GM12865 (cell line): ENCODE data around the gene ABCB10.

Source experiments
- DNase-seq: peaks from one replicate; pipeline ENCODE4 v3.0.0; 2010; ENCODE audit warnings: low read depth
- H3K4me3 ChIP-seq: 2 replicates; pipeline ENCODE4 v1.5.1; 2011; ENCODE audit warnings: mild to moderate bottlenecking, low read depth, low read length, control low read depth
- TF ChIP-seq, protein P1 (sequence below): IDR thresholded peaks from 2 replicates; pipeline ENCODE4 v1.5.1; 2011; ENCODE audit warnings: low read length, control low read depth, low read depth, inconsistent platforms; ENCODE audit not compliant: insufficient read depth; ENCODE audit errors: missing control alignments

Gene ABCB10

DNA sequence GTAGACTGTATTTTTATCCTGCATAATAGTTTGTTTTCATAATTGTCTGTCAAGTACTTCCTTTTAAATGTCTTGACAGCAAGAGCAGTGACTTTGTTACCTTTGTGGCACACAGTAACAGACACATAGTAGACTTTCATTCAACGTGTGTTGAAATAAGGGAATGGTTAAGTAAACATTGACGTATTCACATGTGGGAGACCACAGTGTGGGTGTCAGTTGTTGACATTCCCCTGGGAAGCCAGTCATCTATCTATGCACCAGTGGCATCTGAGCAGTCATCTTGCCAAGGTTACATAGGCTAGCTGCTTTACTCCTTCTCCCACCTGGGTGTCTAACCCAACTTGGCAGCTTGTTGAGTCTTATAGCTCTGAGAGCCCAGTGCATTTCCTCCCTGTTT lies 48.9 kb downstream of the ABCB10 start:
- DNase-seq = no peak
- H3K4me3 ChIP-seq = no peak overlapping the region
- TF ChIP-seq, protein P1, sequence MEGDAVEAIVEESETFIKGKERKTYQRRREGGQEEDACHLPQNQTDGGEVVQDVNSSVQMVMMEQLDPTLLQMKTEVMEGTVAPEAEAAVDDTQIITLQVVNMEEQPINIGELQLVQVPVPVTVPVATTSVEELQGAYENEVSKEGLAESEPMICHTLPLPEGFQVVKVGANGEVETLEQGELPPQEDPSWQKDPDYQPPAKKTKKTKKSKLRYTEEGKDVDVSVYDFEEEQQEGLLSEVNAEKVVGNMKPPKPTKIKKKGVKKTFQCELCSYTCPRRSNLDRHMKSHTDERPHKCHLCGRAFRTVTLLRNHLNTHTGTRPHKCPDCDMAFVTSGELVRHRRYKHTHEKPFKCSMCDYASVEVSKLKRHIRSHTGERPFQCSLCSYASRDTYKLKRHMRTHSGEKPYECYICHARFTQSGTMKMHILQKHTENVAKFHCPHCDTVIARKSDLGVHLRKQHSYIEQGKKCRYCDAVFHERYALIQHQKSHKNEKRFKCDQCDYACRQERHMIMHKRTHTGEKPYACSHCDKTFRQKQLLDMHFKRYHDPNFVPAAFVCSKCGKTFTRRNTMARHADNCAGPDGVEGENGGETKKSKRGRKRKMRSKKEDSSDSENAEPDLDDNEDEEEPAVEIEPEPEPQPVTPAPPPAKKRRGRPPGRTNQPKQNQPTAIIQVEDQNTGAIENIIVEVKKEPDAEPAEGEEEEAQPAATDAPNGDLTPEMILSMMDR = no peak

DNA sequence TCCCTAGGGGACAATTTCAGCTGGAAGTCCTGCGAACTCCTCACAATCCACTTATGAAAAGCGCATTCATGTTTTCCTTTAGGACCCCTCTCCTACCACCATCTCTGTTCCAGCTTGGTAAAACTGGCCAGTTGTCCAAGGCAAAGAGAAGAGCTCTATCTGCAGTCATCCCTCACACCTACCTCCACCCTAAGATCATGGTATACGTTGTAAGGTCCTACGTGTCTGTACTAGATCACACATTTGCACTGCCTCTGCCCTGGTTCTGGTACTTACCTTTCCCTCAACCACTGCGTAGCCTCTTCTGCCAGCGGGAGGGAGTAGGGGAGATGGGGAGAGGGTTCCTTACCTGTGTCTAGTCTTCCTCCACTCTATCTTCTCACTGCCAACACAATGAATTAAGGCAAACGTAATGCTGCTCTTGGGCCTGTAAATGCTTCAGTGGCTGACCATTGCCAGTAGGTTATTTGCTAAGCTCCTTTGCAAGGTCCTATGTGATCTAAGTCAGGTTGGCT lies 49.6 kb downstream of the ABCB10 start:
- peak overlapping the region; percentile 80 for H3K4me3 ChIP-seq
- TF ChIP-seq, protein P1 = no peak
- DNase-seq = peak; percentile 6

DNA sequence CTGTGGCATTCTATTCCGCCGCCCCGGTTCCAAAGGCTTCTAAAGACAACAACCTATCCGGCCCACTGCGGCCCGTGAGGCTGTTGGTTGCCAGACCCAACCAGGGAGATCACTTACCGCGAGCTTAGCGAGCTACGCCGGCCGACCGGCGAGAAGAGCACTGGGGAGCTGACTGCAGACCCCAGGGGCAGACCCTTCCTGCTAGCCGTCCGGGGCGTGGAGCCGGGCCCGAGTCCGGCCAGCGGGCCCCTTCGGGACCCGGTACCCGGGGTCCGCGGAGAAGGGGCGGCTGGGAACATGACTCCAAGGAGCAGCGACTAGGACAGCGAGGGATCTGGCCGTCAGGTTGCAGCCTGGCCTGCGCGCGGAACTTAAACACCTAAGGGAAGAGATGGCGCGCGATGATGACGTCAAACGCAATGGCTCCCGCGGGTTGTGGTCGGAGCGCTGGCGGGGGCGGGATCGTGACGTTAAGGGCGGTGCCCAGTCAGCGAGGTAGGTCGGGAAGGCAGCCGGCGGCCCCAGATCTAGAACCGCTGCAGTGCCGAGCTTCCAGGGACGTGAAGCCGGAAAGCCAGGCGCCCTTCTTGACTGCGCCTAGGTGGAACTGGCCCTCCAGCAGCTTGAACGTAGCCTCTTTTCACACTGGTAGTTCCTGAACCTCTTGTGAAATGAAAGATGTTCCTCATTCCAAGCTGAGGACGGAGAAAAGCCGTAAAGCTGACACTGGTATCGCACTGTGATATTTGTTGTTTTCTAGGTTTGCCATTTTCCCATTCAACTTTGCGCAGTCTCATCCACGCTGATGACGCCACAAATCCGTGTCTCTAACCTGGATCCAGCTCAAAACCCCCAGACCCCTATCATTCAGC lies 50.3 kb downstream of the ABCB10 start, which contains the start of gene NUP133:
NUP133 (minus strand) TSS at position 391 of the 872 bp plus-strand sequence; CDS start at position 299, 92 bp downstream.
- peak within 1 kb of the TSS; percentile 80 for H3K4me3 ChIP-seq
- TF ChIP-seq, protein P1 = no peak
- DNase-seq = peak; percentile 98

DNA sequence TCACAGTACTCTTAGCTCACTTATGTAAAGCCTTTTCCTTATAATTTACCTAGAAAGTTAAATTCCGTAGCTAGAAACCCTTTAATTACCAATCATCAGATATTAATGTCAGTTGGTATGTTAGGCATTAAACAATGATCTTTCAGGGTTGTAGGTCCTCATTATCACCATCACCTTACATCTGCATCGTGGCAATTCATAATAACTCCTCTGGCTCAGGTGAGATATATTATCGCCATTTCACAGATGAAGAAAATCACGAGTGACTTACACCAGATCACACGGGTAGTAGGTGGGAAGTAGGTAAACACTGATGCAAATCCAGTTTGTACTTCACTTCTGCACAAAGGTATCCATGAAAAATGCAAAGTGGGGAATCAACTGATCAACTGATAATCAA lies 51.0 kb downstream of the ABCB10 start:
- peak overlapping the region; percentile 80 for H3K4me3 ChIP-seq
- TF ChIP-seq, protein P1 = no peak
- DNase-seq = no peak

DNA sequence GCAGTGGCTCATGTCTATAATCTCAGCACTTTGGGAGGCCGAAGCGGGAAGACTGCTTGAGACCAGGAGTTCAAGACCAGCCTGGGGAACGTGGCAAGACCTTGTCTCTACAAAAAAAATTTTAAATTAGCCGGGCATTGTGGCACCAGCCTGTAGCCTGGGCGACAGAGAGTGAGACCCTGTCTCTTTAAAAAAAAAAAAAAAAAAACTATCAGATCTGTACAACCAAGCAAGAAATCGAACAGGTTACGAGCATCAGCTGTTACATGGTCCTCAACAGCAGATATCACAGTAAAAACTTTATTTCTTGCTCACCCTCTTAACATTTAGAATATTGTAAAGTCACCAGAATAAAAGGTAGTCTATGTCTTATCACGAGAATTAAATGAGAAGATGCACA lies 51.9 kb downstream of the ABCB10 start:
- TF ChIP-seq, protein P1 = no peak
- H3K4me3 ChIP-seq = peak overlapping the region; percentile 80; the same call in 1 of the 2 replicates

DNA sequence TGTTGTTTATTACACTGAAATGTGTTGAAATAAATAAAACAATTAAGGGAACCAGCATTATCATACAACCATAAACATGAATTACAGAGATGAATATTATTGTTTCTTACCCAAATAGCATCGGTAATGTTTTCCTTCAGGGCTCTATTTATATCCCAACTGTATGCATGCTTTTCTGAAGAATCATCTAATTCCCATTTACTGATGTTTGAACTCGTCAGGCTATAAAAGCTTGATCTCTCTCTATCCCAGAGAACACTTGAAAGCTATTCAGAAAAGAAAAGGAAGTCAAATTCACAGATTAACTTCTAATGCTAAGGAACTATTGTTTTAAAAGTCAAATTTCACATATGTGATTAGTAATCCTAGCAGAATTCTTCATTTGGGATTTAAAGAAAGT lies 62.7 kb downstream of the ABCB10 start:
- TF ChIP-seq, protein P1 = no peak
- no peak for DNase-seq
- no peak overlapping the region for H3K4me3 ChIP-seq

More for the DNA sequence above, 51.9 kb downstream of the ABCB10 start:
- DNase-seq = no peak
